K562 (cell line): Measurements from ENCODE around the gene SHISA5. TPM values are rescaled to one million over a fixed set of nuclear protein-coding genes. Genes with fewer than 3 reads are reported as not detected.
A peak's percentile ranks its signal among the peaks of the same experiment; 100 is the strongest.

Source experiments
- ATAC-seq: fragments of 200-7000 bp; cut with Tn5 transposase; 3 replicates; pipeline ENCODE4 v1.9.1; 2020; ENCODE audit warnings: moderate library complexity
- BruUV-seq: library from RNA; stranded (reverse); fragments of 400-500 nt; replicated peaks from 2 replicates; lab custom pipeline; 2021; lab: Mats Ljungman, UMichigan
- CTCF ChIA-PET: fragments of 300-600 bp; formaldehyde crosslinking; extraction: SDS; loops from one replicate; lab custom pipeline; 2021; ENCODE audit warnings: low intra/inter-chr PET ratio; lab: Yijun Ruan, JAX
- POLR2A ChIA-PET: fragments of 300-600, 350-650 bp; sonication (Branson Sonifier 250); formaldehyde crosslinking; extraction: SDS; loops from one replicate; lab custom pipeline; 2021; ENCODE audit warnings: antibody characterized with exemption, inconsistent platforms; lab: Yijun Ruan, JAX
- DNase-seq, 4 experiments: peaks; one replicate each; pipeline versions ENCODE4 v3.0.0 to v3.0.0-alpha.2; 2011 to 2018; ENCODE audit warnings: low spot score in 3 of 4, mixed read lengths in 3 of 4; ENCODE audit errors: extremely low read depth in 1 of 4
- FAIRE-seq: peaks from 2 replicates; lab custom pipeline; 2011; peaks lifted over from hg19 to GRCh38; lab: Jason Lieb, UNC
- H2AFZ ChIP-seq: 2 replicates; pipeline ENCODE4 v1.6.0; 2011; ENCODE audit warnings: low read depth, low read length, control low read depth, inconsistent platforms
- H3K27ac ChIP-seq: fragments of 200-600 bp; 3 replicates; pipeline ENCODE4 v1.8.0; 2011; ENCODE audit warnings: low read depth, mild to moderate bottlenecking, control low read depth, inconsistent platforms, low read length, moderate library complexity, mixed read lengths; ENCODE audit errors: extremely low read depth
- H3K27me3 ChIP-seq, 2 experiments: fragments of 300-600 bp in 1 of 2; 2 replicates in 1 of 2; 3 replicates in 1 of 2; pipeline versions ENCODE4 v1.6.0 to v1.8.0; 2011; ENCODE audit warnings: inconsistent platforms in 2 of 2, low read length in 2 of 2, mild to moderate bottlenecking in 1 of 2, mixed read lengths in 1 of 2, moderate library complexity in 1 of 2; ENCODE audit not compliant: control insufficient read depth in 2 of 2, insufficient read depth in 2 of 2
- H3K36me3 ChIP-seq: fragments of 300-600 bp; 3 replicates; pipeline ENCODE4 v1.8.0; 2011; ENCODE audit warnings: mild to moderate bottlenecking, low read length, inconsistent platforms; ENCODE audit not compliant: control insufficient read depth, insufficient read depth
- H3K4me1 ChIP-seq, 2 experiments: fragments of 200-600 bp in 1 of 2; replicated peaks in 1 of 2; 2 replicates in 1 of 2; 3 replicates in 1 of 2; pipeline versions ENCODE4 v1.5.1 to v1.8.0; 2011; ENCODE audit warnings: inconsistent platforms in 2 of 2, low read length in 2 of 2, mild to moderate bottlenecking in 1 of 2, mixed read lengths in 1 of 2, moderate library complexity in 1 of 2; ENCODE audit not compliant: control insufficient read depth in 2 of 2, insufficient read depth in 2 of 2
- H3K4me2 ChIP-seq: 2 replicates; pipeline ENCODE4 v1.6.1; 2011; ENCODE audit warnings: low read length, control low read depth, inconsistent platforms, mixed read lengths; ENCODE audit not compliant: insufficient read depth
- H3K4me3 ChIP-seq: fragments of 200-600 bp; sonication (generic), shearing (Covaris generic); 2 replicates; pipeline ENCODE4 v1.5.1; 2016; ENCODE audit warnings: control low read depth, inconsistent platforms
- H3K79me2 ChIP-seq: fragments of 200-600 bp; 3 replicates; pipeline ENCODE4 v1.8.0; 2011; ENCODE audit warnings: low read length, inconsistent platforms; ENCODE audit not compliant: control insufficient read depth, insufficient read depth
- H3K9ac ChIP-seq, 2 experiments: 2 replicates each; pipeline versions ENCODE4 v1.6.0 to v1.6.1; 2011; ENCODE audit warnings: low read depth in 2 of 2, low read length in 2 of 2, control low read depth in 1 of 2, inconsistent platforms in 1 of 2, mild to moderate bottlenecking in 1 of 2, mixed read lengths in 1 of 2; ENCODE audit not compliant: insufficient read depth in 1 of 2
- H3K9me1 ChIP-seq: one replicate; pipeline ENCODE4 v1.6.0; 2011; ENCODE audit warnings: inconsistent platforms, mild to moderate bottlenecking, low read length, moderate library complexity; ENCODE audit not compliant: control insufficient read depth, insufficient read depth
- H3K9me3 ChIP-seq: replicated peaks from 2 replicates; pipeline ENCODE4 v1.5.1; 2011; ENCODE audit warnings: low read depth, low read length, inconsistent platforms; ENCODE audit not compliant: control insufficient read depth, insufficient read depth
- H4K20me1 ChIP-seq: replicated peaks from 2 replicates; pipeline ENCODE4 v1.6.1; 2011; ENCODE audit warnings: low read length, inconsistent platforms, mixed read lengths; ENCODE audit not compliant: control insufficient read depth, insufficient read depth
- EWSR1 ChIP-seq: fragments of 450-650 bp; IDR thresholded peaks from 2 replicates; pipeline ENCODE4 v1.6.1; 2018; ENCODE audit warnings: borderline replicate concordance, mild to moderate bottlenecking, low read depth, moderate library complexity; ENCODE audit not compliant: partially characterized antibody
- GABPA ChIP-seq: fragments of 200-800 bp; sonication (Bioruptor generic); conservative IDR thresholded peaks from 2 replicates; pipeline ENCODE4 v1.6.1; 2016; ENCODE audit warnings: low read depth, missing genetic modification characterization, missing compliant biosample characterization
- HEY1 ChIP-seq: fragments of 250-450 bp; sonication (Bioruptor Pico); IDR thresholded peaks from 2 replicates; pipeline ENCODE4 v1.5.0; 2020; ENCODE audit warnings: mild to moderate bottlenecking, moderate library complexity, borderline replicate concordance
- LEF1 ChIP-seq: fragments of 450-650 bp; IDR thresholded peaks from 2 replicates; pipeline ENCODE4 v1.6.1; 2016; ENCODE audit warnings: mild to moderate bottlenecking
- MCM7 ChIP-seq, 2 experiments: fragments of 450-650 bp; IDR thresholded peaks; 2 replicates each; pipeline ENCODE4 v1.6.1; 2016 to 2018
- MYNN ChIP-seq, 2 experiments: sonication (generic); formaldehyde crosslinking in 1 of 2; IDR thresholded peaks; 2 replicates each; pipeline versions ENCODE4 v1.5.0 to v1.6.1; 2016 to 2020; ENCODE audit warnings: antibody characterized with exemption in 1 of 2, missing genetic modification reagents in 1 of 2
- NFE2L1 ChIP-seq: fragments of 450-650 bp; IDR thresholded peaks from 2 replicates; pipeline ENCODE4 v1.6.1; 2016; ENCODE audit warnings: missing genetic modification characterization, low read depth, mild to moderate bottlenecking, missing compliant biosample characterization, moderate library complexity, borderline replicate concordance
- PTBP1 ChIP-seq: fragments of 200-400 bp; formaldehyde crosslinking; IDR thresholded peaks from 2 replicates; pipeline ENCODE4 v1.6.1; 2017; ENCODE audit warnings: low read depth, low read length
- RAD21 ChIP-seq, 2 experiments: fragments of 250-450 bp in 1 of 2; fragments of 450-650 bp in 1 of 2; sonication (Bioruptor Pico) in 1 of 2; formaldehyde crosslinking in 1 of 2; IDR thresholded peaks in 1 of 2; conservative IDR thresholded peaks in 1 of 2; 2 replicates each; pipeline versions ENCODE4 v1.4.0 to v1.8.0; 2020 to 2022; ENCODE audit warnings: mild to moderate bottlenecking in 2 of 2, moderate library complexity in 1 of 2
- SMARCB1 ChIP-seq: IDR thresholded peaks from 2 replicates; pipeline ENCODE4 v1.6.1; 2011; ENCODE audit warnings: improper control_type of control experiment, low read depth; ENCODE audit not compliant: insufficient read length
- ZNF407 ChIP-seq: fragments of 450-650 bp; IDR thresholded peaks from 2 replicates; pipeline ENCODE4 v1.6.1; 2016; ENCODE audit warnings: low read depth
- ZNF431 ChIP-seq: sonication (generic); formaldehyde crosslinking; IDR thresholded peaks from 2 replicates; pipeline ENCODE4 v1.8.0; 2022; ENCODE audit warnings: mild to moderate bottlenecking, missing genetic modification reagents
- WGBS: fragments of 100-300 bp; shearing (Covaris generic); methylation state at CpG from one replicate; pipeline ENCODE4 v1.1.6; 2016; ENCODE audit warnings: low coverage, mixed read lengths; ENCODE audit not compliant: insufficient coverage; ENCODE audit errors: missing lambda C conversion rate; 5-methylcytosine and 5-hydroxymethylcytosine counted together
- in situ Hi-C: fragments of 300-500 bp; cut with MboI; formaldehyde crosslinking; loops from 4 replicates; pipeline ENCODE4 v1.15.0; 2018; ENCODE audit warnings: inconsistent platforms, mixed read lengths
- intact Hi-C: fragments of 100-400 bp; cut with micrococcal nuclease; formaldehyde crosslinking; loops from 2 replicates; pipeline ENCODE4 v1.14.2; 2022
- polyA plus RNA-seq, 8 experiments: library from polyadenylated mRNA; depleted of rRNA in 4 of 8; stranded (reverse) in 5 of 8; unstranded in 3 of 8; fragments of >200 nt; fragmentation: Nextera tagmentation in 2 of 8; fragmentation: Illumina TruSeq in 1 of 8; extraction: Ambion mirVana in 2 of 8; extraction: Trizol in 1 of 8; gene quantifications; 2 replicates each; pipeline versions ENCODE4 v1.2.1 to v1.2.3, GENCODE V29; 2011 to 2014; ENCODE audit warnings: inconsistent platforms in 1 of 8, missing spikeins in 1 of 8
- total RNA-seq, 7 experiments: library from RNA; depleted of rRNA in 6 of 7; stranded (reverse); fragments of >200 nt in 6 of 7; fragmentation: Illumina TruSeq in 2 of 7; extraction: Trizol in 2 of 7; gene quantifications; 2 replicates each; pipeline versions ENCODE4 v1.2.1 to v1.2.3, GENCODE V29; 2011 to 2021; ENCODE audit warnings: low replicate concordance in 1 of 7

Gene SHISA5
- total and polyA plus RNA-seq, 9 of the 15 experiments (the other 6 are each of a cell fraction or from before 2014, with no cell fraction given), result 8.4 to 85.8 (median 56.1) TPM

DNA sequence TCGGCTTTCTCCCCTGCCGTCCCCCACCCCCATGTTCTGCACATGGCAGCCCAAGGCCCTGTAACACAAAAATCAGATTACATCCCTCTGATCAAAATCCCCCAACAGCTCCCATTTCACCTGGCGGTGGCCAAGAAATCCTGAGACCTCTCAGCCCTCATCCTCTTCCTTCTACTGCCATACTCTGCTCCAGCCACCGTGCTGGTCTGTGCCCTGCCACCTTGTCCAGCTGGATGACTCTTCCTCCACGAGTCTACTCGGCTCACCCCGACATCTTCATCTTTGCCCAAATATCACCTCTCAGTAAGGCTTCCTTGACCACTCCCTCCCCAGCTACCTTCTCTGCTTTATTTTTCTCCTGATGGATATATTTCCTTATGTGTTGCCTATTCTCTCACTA lies 67.1 kb downstream of the SHISA5 start:
- Histone ChIP-seq H3K9me1 (peaks cover 6% of the 10 kb centered on the region), H3K4me1 (peaks cover 16 to 17% of the 10 kb centered on the region in 2 experiments; a peak in 4 of 5 replicates), H3K4me3 (no peak overlapping the region), H3K36me3 (peaks cover 34% of the 10 kb centered on the region; the same call in 2 of the 3 replicates), H3K9ac (peak overlapping the region in 1 of 2 experiments; percentile 47; a peak in 1 of 4 replicates), H3K27me3 (no peaks in the 10 kb centered on the region; a peak in 1 of 5 replicates), H3K9me3 (no peaks in the 10 kb centered on the region), H3K4me2 (no peak overlapping the region), H3K79me2 (peaks cover 32% of the 10 kb centered on the region), H4K20me1 (no peaks in the 10 kb centered on the region), H2AFZ (no peak overlapping the region), H3K27ac (no peak overlapping the region)
- no peak for DNase-seq
- no peak for FAIRE-seq
- no peak for ATAC-seq
- CTCF ChIA-PET, result interaction anchor here (0.6 to 4.6 kb wide), 4 partner anchors 36 to 1746 kb away, joined by 3 to 59 read pairs (median 26); no protein-coding TSS in a partner anchor
- in situ Hi-C loops, result loop anchor here (5.0 to 10.0 kb wide), 4 partner anchors 35 to 242 kb away; no protein-coding TSS in a partner anchor
- 67% methylated on average over 5 of the region's 7 CpGs for WGBS
- TF ChIP-seq EWSR1 (no peak), RAD21 (CRISPR knock-in tag; conservative IDR thresholded peaks at IDR 0.05 in 1 of 2, IDR thresholded peaks at IDR 0.05 in 1 of 2) (no peak), PTBP1 (no peak), GABPA (no peak), MCM7 (IDR thresholded peaks at IDR 0.05) (no peak), SMARCB1 (no peak), ZNF431 (CRISPR knock-in tag) (no peak), NFE2L1 (tag) (no peak), HEY1 (no peak), MYNN (IDR thresholded peaks at IDR 0.05) (no peak), MYNN (CRISPR knock-in tag; IDR thresholded peaks at IDR 0.05) (no peak), ZNF407 (no peak), LEF1 (no peak)
- no TSS peak for BruUV-seq
- intact Hi-C loops, result loop anchor here (1.0 to 2.0 kb wide), 4 partner anchors 36 to 242 kb away; no protein-coding TSS in a partner anchor
- POLR2A ChIA-PET, result interaction anchor here (0.5 to 2.3 kb wide), 8 partner anchors 9 to 279 kb away, joined by 3 to 21 read pairs (median 4); partner anchors contain the start of genes ATRIP and CDC25A
